ENCODE results near the gene BMPER. TPM values are rescaled to one million over a fixed set of nuclear protein-coding genes. Genes with fewer than 3 reads are reported as not detected.

BMPER gene
- total RNA-seq, 4 donors from 2014 or later, result 1.0 to 22.5 (median 12.0) TPM

- 23% methylated on average over 3 of the region's 3 CpGs; no CpG with 5 or more reads in 1 of the 2 donors for WGBS, 2 donors (ENCODE audit: low coverage in 1 of 2)
- TF ChIP-seq EP300 (IDR thresholded peaks at IDR 0.05) (no peak), POLR2AphosphoS5 (IDR thresholded peaks at IDR 0.05) (peak; percentile 93), POLR2A (IDR thresholded peaks at IDR 0.05) (no peak)
- H3K36me3 ChIP-seq, result no peaks in the 10 kb centered on the region
- H3K4me1 ChIP-seq, result peaks cover 4 to 44% (median 6%) of the 10 kb centered on the region in 3 donors
- no peak overlapping the region for H3K4me3 ChIP-seq
- H3K27me3 ChIP-seq, result no peaks in the 10 kb centered on the region
- peak overlapping the region in 2 of 4 donors; percentile 54 to 68 for H3K27ac ChIP-seq
- peak; percentile 84 for ATAC-seq
- H3K9me3 ChIP-seq, result no peaks in the 10 kb centered on the region
These were observed 250.0 kb downstream of the BMPER start for GRCh38 chr7:34155220-34155908.

GRCh38 chr7:34156336-34156735 lies 251.0 kb downstream of the BMPER start:
- ATAC-seq, result no peak

GRCh38 chr7:34157137-34157536 lies 251.8 kb downstream of the BMPER start:
- H3K27me3 ChIP-seq, result no peaks in the 10 kb centered on the region
- peaks cover 4 to 44% (median 6%) of the 10 kb centered on the region in 3 donors for H3K4me1 ChIP-seq
- 73 to 86% methylated on average over 2 of the region's 2 CpGs for WGBS, 2 donors (ENCODE audit: low coverage in 1 of 2)
- no peak for ATAC-seq
- peak overlapping the region in 2 of 4 donors; percentile 16 to 68 for H3K27ac ChIP-seq
- TF ChIP-seq EP300 (IDR thresholded peaks at IDR 0.05) (no peak), CTCF (IDR thresholded peaks at IDR 0.05) (no peak), POLR2A (IDR thresholded peaks at IDR 0.05) (no peak), POLR2AphosphoS5 (IDR thresholded peaks at IDR 0.05) (no peak)
- no peaks in the 10 kb centered on the region for H3K9me3 ChIP-seq
- H3K4me3 ChIP-seq, result no peak overlapping the region
- no peaks in the 10 kb centered on the region for H3K36me3 ChIP-seq

More at GRCh38 chr7:34156336-34156735, 251.0 kb downstream of the BMPER start:
- no peak for TF ChIP-seq EP300 (IDR thresholded peaks at IDR 0.05)
- TF ChIP-seq POLR2A (IDR thresholded peaks at IDR 0.05), result no peak
- TF ChIP-seq CTCF (IDR thresholded peaks at IDR 0.05), result no peak
- no peak for TF ChIP-seq POLR2AphosphoS5 (IDR thresholded peaks at IDR 0.05)
- no peak overlapping the region for H3K4me3 ChIP-seq
- no peaks in the 10 kb centered on the region for H3K9me3 ChIP-seq
- WGBS, 2 donors (ENCODE audit: low coverage in 1 of 2), result 18 to 28% methylated on average over 2 of the region's 2 CpGs
- H3K4me1 ChIP-seq, result peaks cover 4 to 44% (median 6%) of the 10 kb centered on the region in 3 donors
- H3K27me3 ChIP-seq, result no peaks in the 10 kb centered on the region
- peak overlapping the region in 3 of 4 donors; percentile 14 to 68 (median 16) for H3K27ac ChIP-seq
- H3K36me3 ChIP-seq, result no peaks in the 10 kb centered on the region

GRCh38 chr7:34158368-34159153 lies 253.2 kb downstream of the BMPER start:
- H3K27me3 ChIP-seq, result no peaks in the 10 kb centered on the region
- TF ChIP-seq CTCF (IDR thresholded peaks at IDR 0.05), result peak in 3 of 4 experiments; percentile 22 to 39 (median 27)
- no peak for TF ChIP-seq EP300 (IDR thresholded peaks at IDR 0.05)
- peak; percentile 71 for TF ChIP-seq POLR2AphosphoS5 (IDR thresholded peaks at IDR 0.05)
- TF ChIP-seq POLR2A (IDR thresholded peaks at IDR 0.05), result no peak
- no peaks in the 10 kb centered on the region for H3K9me3 ChIP-seq
- no peaks in the 10 kb centered on the region for H3K36me3 ChIP-seq
- peak; percentile 86 for ATAC-seq
- 31 to 40% methylated on average over 7 of the region's 12 CpGs for WGBS, 2 donors (ENCODE audit: low coverage in 1 of 2)
- H3K27ac ChIP-seq, result peak overlapping the region in 3 of 4 donors; percentile 56 to 68 (median 64)
- no peak overlapping the region for H3K4me3 ChIP-seq
- peaks cover 4 to 44% (median 6%) of the 10 kb centered on the region in 3 donors for H3K4me1 ChIP-seq

GRCh38 chr7:34160261-34160752 lies 255.0 kb downstream of the BMPER start:
- no peaks in the 10 kb centered on the region for H3K36me3 ChIP-seq
- no peak for ATAC-seq
- WGBS, 2 donors (ENCODE audit: low coverage in 1 of 2), result 40 to 75% methylated on average over 1 of the region's 2 CpGs
- H3K27ac ChIP-seq, result no peak overlapping the region
- no peaks in the 10 kb centered on the region for H3K27me3 ChIP-seq
- peaks cover 0 to 40% (median 3%) of the 10 kb centered on the region in 3 donors for H3K4me1 ChIP-seq
- no peak for TF ChIP-seq POLR2A (IDR thresholded peaks at IDR 0.05)
- no peak for TF ChIP-seq CTCF (IDR thresholded peaks at IDR 0.05)
- no peak for TF ChIP-seq EP300 (IDR thresholded peaks at IDR 0.05)
- no peak for TF ChIP-seq POLR2AphosphoS5 (IDR thresholded peaks at IDR 0.05)
- no peaks in the 10 kb centered on the region for H3K9me3 ChIP-seq
- no peak overlapping the region for H3K4me3 ChIP-seq
